ENCODE results near the gene MPPED1. TPM values are rescaled to one million over a fixed set of nuclear protein-coding genes. Genes with fewer than 3 reads are reported as not detected.

The MPPED1 gene
- total and polyA plus RNA-seq, 2 of the 13 experiments (the other 11 are each of a cell fraction or from before 2014, with no cell fraction given), result 0.77 TPM; not detected in 1

GRCh38 chr22:43381693-43382092, 30.1 kb upstream of the MPPED1 start:
- WGBS (ENCODE audit: low lambda C conversion rate), result 64% methylated on average over 6 of the region's 6 CpGs
- H2AFZ ChIP-seq (ENCODE audit: low read length), result no peak overlapping the region
- POLR2A ChIA-PET, result no interaction called here
- ATAC-seq (no peak), DNase-seq (ENCODE audit: low spot score) (no peak), FAIRE-seq (no peak)
- no peak overlapping the region for H3K27ac ChIP-seq (ENCODE audit: extremely low read length, insufficient read depth, low read length)
- H3K9ac ChIP-seq (ENCODE audit: insufficient read depth, low read depth, low read length), result no peak overlapping the region
- H3K4me1 ChIP-seq (ENCODE audit: insufficient read depth, low read length), result peaks cover 52% of the 10 kb centered on the region
- H3K4me2 ChIP-seq (ENCODE audit: low read depth, low read length), result no peak overlapping the region
- intact Hi-C loops (cut with micrococcal nuclease; ENCODE audit: unreplicated experiment) (no loop called here), in situ Hi-C loops (cut with HindIII; ENCODE audit: extremely low pct_ligation_motif_present, low pct_unique_long_range_greater_than_20kb) (no loop called here)
- TF ChIP-seq RAD51 (IDR thresholded peaks at IDR 0.05; ENCODE audit: borderline replicate concordance) (no peak), ELF3 (CRISPR knock-in tag; IDR thresholded peaks at IDR 0.05) (no peak), GATA4 (IDR thresholded peaks at IDR 0.05; ENCODE audit: borderline replicate concordance, low read depth) (no peak), ZNF784 (CRISPR knock-in tag; IDR thresholded peaks at IDR 0.05; ENCODE audit: borderline replicate concordance) (no peak), AHDC1 (CRISPR knock-in tag; IDR thresholded peaks at IDR 0.05; ENCODE audit: borderline replicate concordance) (no peak), STAG1 (CRISPR knock-in tag; IDR thresholded peaks at IDR 0.05) (no peak), ATF7-NPFF (CRISPR knock-in tag; IDR thresholded peaks at IDR 0.05; ENCODE audit: low read depth) (no peak)
- no peak overlapping the region for H3K4me3 ChIP-seq (replicated peaks in 1 of 3; ENCODE audit: insufficient read depth in 1 of 3, low read depth in 2 of 3, low read length in 3 of 3)
- no peaks in the 10 kb centered on the region for H3K9me3 ChIP-seq (ENCODE audit: low read length)
- H3K27me3 ChIP-seq (ENCODE audit: control insufficient read depth in 1 of 2, insufficient read depth in 2 of 2, low read length in 2 of 2), result no peaks in the 10 kb centered on the region
- H4K20me1 ChIP-seq (ENCODE audit: insufficient read depth, low read length), result no peaks in the 10 kb centered on the region
- CTCF ChIA-PET (ENCODE audit: low intra/inter-chr PET ratio, low total read pairs), result no interaction called here
- no peaks in the 10 kb centered on the region for H3K36me3 ChIP-seq (replicated peaks in 1 of 2; ENCODE audit: control insufficient read depth in 1 of 2, insufficient read depth in 2 of 2, low read length in 2 of 2)
- no peaks in the 10 kb centered on the region for H3K79me2 ChIP-seq (ENCODE audit: insufficient read depth, low read length)
- BruUV-seq (replicated peaks), result no TSS peak
